Prostate gland (tissue), 2 donors: ENCODE data around the gene PNPLA7. TPM values are rescaled to one million over a fixed set of nuclear protein-coding genes. Genes with fewer than 3 reads are reported as not detected.

Experiments
- DNase-seq: peaks from one replicate; pipeline ENCODE4 v3.0.0-alpha.2; 2019; ENCODE audit warnings: low spot score
- H3K27ac ChIP-seq, 2 donors: fragments of 200-600 bp; sonication (generic); 2 replicates each; pipeline ENCODE4 v1.5.1; 2017 to 2019
- H3K27me3 ChIP-seq: fragments of 200-600 bp; sonication (generic); replicated peaks from 2 replicates; pipeline ENCODE4 v1.5.1; 2019; ENCODE audit not compliant: insufficient read depth
- H3K36me3 ChIP-seq, 2 donors: fragments of 200-600 bp; sonication (generic); 1 replicate in 1 of 2; 2 replicates in 1 of 2; pipeline versions ENCODE4 v1.5.1 to v1.8.1; 2017 to 2019
- H3K4me1 ChIP-seq: fragments of 200-600 bp; sonication (generic); replicated peaks from 2 replicates; pipeline ENCODE4 v1.5.1; 2019
- H3K4me3 ChIP-seq, 2 donors: fragments of 200-600 bp; sonication (generic); 2 replicates each; pipeline ENCODE4 v1.5.1; 2017 to 2019
- H3K9me3 ChIP-seq: fragments of 200-600 bp; sonication (generic); 2 replicates; pipeline ENCODE4 v1.5.1; 2017
- CTCF ChIP-seq, 4 experiments: fragments of 200-600 bp in 2 of 4; fragments of 450-650 bp in 2 of 4; sonication (generic) in 2 of 4; IDR thresholded peaks; 1 replicate in 3 of 4; 2 replicates in 1 of 4; pipeline ENCODE4 v1.5.1; 2016 to 2019; ENCODE audit warnings: antibody characterized with exemption in 4 of 4, mild to moderate bottlenecking in 2 of 4, moderate library complexity in 2 of 4
- POLR2A ChIP-seq: fragments of 450-650 bp; IDR thresholded peaks from one replicate; pipeline ENCODE4 v1.6.1; 2016; ENCODE audit warnings: antibody characterized with exemption, mild to moderate bottlenecking
- POLR2AphosphoS5 ChIP-seq: sonication (generic); formaldehyde crosslinking; IDR thresholded peaks from one replicate; pipeline ENCODE4 v1.6.1; 2017; ENCODE audit warnings: antibody characterized with exemption
- whole genome bisulfite sequencing: methylation state at CpG from one replicate; pipeline ENCODE4 v1.1.5; 2018; 5-methylcytosine and 5-hydroxymethylcytosine counted together
- intact Hi-C: fragments of 100-400 bp; cut with DNase I; formaldehyde crosslinking; loops from one replicate; pipeline ENCODE4 v1.14.2; 2022
- total RNA-seq, 2 donors: library from RNA; depleted of rRNA; stranded (reverse); fragments of >200 nt; gene quantifications; one replicate each; pipeline ENCODE4 v1.1.0, GENCODE V29; 2016

Gene PNPLA7
- total RNA-seq, 2 donors from 2014 or later: 34.2 to 64.3 TPM

DNA sequence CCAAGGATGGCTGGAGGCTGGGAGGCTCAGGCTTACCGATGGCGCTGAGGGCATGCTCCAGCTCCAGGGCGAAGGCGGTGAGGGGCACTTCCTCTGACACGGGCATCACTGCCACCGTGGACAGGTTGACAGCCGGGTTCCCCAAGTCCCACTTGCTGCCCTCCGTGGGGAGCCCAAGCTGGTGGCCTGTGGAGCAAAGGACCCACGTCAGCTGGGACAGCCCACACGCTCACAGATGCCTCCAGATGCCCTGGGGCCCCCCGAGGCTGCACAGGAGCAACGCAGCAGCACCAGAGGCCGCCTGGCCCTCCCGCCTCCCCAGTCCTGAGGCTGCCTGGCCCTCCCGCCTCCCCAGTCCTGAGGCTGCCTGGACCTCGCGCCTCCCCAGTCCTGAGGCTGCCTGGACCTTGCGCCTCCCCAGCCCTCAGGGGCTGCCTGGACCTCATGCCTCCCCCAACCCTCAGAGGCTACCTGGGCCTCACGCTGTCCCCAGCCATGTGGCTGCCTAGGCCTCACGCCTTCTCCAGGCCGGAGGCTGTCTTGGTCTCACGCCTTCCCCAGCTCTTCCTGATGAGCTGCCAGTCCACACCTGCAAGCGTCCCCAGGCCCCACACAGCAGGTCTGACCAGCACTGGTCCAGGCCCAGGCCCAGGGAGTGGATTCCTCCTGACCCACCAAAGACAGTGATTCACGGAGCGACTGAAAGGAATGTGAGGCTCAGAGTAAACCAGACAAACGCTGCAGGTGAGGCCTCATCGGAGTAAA lies 65.5 kb downstream of the PNPLA7 start:
- Histone ChIP-seq H3K9me3 (no peaks in the 10 kb centered on the region), H3K4me3 (no peak overlapping the region), H3K4me1 (peaks cover 4% of the 10 kb centered on the region), H3K27me3 (no peaks in the 10 kb centered on the region), H3K27ac (peak overlapping the region in 1 of 2 donors; percentile 51), H3K36me3 (no peaks in the 10 kb centered on the region)
- no peak for DNase-seq
- TF ChIP-seq POLR2AphosphoS5 (no peak), CTCF (IDR thresholded peaks at IDR 0.05) (no peak), POLR2A (no peak)
- WGBS: 91% methylated on average over 22 of the region's 27 CpGs
- intact Hi-C loops: no loop called here

GRCh38 chr9:137482094-137482781 lies 68.0 kb downstream of the PNPLA7 start:
- Histone ChIP-seq H3K4me3 (no peak overlapping the region), H3K36me3 (no peaks in the 10 kb centered on the region), H3K9me3 (no peaks in the 10 kb centered on the region), H3K4me1 (peaks cover 4% of the 10 kb centered on the region), H3K27me3 (no peaks in the 10 kb centered on the region), H3K27ac (peak overlapping the region; percentile 68 to 73)
- WGBS: 65% methylated on average over 26 of the region's 26 CpGs
- DNase-seq: peak; percentile 88
- intact Hi-C loops: no loop called here
- TF ChIP-seq POLR2AphosphoS5 (peak; percentile 96), POLR2A (no peak), CTCF (IDR thresholded peaks at IDR 0.05) (no peak)

DNA sequence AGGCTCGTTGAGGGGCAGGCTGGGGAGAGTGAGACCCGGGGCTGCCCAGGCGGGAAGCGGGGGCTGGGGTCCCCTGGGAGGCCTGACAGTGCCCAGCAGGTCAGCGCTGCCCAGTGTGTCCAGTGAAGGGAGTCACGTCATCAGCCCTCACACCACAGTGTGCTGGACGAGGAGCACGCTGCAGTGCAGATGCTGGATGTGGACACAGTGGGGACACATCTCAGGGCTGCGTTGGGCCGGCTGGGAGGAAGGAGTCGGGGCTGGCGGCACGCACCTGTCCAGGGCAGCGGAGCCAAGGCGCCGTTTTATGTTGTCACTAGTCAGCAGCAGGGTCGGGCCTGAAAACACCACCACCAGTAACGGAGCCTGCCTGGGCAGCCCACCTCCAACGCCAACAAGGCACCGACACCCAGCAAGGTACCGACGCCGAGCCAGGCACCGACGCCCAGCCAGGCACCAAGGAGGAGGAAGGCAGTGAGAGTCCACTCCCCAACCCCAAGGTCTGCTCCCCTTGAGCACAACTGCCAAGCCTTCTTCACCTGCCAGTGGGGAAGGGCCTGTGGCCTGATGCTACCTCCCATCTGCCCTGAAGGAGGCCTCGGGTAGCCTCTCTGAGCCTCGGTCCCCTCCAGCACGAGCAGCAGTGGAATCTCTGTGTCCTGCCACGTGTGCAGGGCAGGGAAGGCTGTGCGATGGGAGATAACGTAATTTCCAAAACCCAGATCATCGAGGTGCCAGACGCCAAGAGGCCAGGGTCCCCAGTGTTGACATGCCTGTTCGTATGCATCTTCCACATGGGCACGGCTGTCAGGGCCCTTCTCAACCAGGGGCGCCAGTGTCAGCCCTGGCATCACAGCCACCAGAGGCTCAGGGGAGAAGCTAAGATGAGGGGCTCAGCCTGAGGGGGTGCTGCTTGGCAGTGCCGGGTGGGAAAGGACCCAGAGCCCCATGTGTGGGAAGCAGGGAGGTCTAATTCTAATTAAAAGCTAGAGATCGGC lies 69.2 kb downstream of the PNPLA7 start:
- DNase-seq: no peak
- WGBS: 96% methylated on average over 34 of the region's 38 CpGs
- Histone ChIP-seq H3K4me3 (no peak overlapping the region), H3K27ac (peak overlapping the region; percentile 68 to 73), H3K9me3 (no peaks in the 10 kb centered on the region), H3K36me3 (no peaks in the 10 kb centered on the region), H3K27me3 (no peaks in the 10 kb centered on the region), H3K4me1 (peaks cover 4% of the 10 kb centered on the region)
- intact Hi-C loops: no loop called here
- TF ChIP-seq POLR2A (no peak), CTCF (IDR thresholded peaks at IDR 0.05) (no peak), POLR2AphosphoS5 (no peak)

GRCh38 chr9:137479892-137480685 lies 70.1 kb downstream of the PNPLA7 start:
- no peak overlapping the region for H3K4me3 ChIP-seq
- 86% methylated on average over 32 of the region's 32 CpGs for WGBS
- H3K36me3 ChIP-seq: no peaks in the 10 kb centered on the region
- intact Hi-C loops: no loop called here
- H3K4me1 ChIP-seq: peaks cover 4% of the 10 kb centered on the region
- no peak overlapping the region for H3K27ac ChIP-seq
- TF ChIP-seq POLR2A (no peak), POLR2AphosphoS5 (no peak), CTCF (IDR thresholded peaks at IDR 0.05) (no peak)
- DNase-seq: no peak
- no peaks in the 10 kb centered on the region for H3K9me3 ChIP-seq
- no peaks in the 10 kb centered on the region for H3K27me3 ChIP-seq
